Measurements from ENCODE around the gene FAM110A.
A peak's percentile ranks its signal among the peaks of the same experiment; 100 is the strongest.

Gene FAM110A

GRCh38 chr20:840858-841567, 7.5 kb downstream of the FAM110A start:
- DNase-seq (ENCODE audit: low spot score), result no peak
- no peak for TF ChIP-seq CTCF (IDR thresholded peaks at IDR 0.05; ENCODE audit: borderline replicate concordance, control extremely low read depth, extremely low read depth, insufficient read depth, missing control alignments)

GRCh38 chr20:841568-842546, 8.3 kb downstream of the FAM110A start:
- no peak for TF ChIP-seq CTCF (IDR thresholded peaks at IDR 0.05; ENCODE audit: borderline replicate concordance, control extremely low read depth, extremely low read depth, insufficient read depth, missing control alignments)
- in situ Hi-C loops (cut with MboI; ENCODE audit: low sequenced_read_pairs, unreplicated experiment), result no loop called here
- no peak for DNase-seq (ENCODE audit: low spot score)

More at GRCh38 chr20:840858-841567, 7.5 kb downstream of the FAM110A start:
- in situ Hi-C loops (cut with MboI; ENCODE audit: low sequenced_read_pairs, unreplicated experiment), result no loop called here

GRCh38 chr20:842547-842940, 9.0 kb downstream of the FAM110A start:
- TF ChIP-seq CTCF (IDR thresholded peaks at IDR 0.05; ENCODE audit: borderline replicate concordance, control extremely low read depth, extremely low read depth, insufficient read depth, missing control alignments), result no peak
- DNase-seq (ENCODE audit: low spot score), result no peak
- in situ Hi-C loops (cut with MboI; ENCODE audit: low sequenced_read_pairs, unreplicated experiment), result no loop called here

GRCh38 chr20:843912-844311, 10.4 kb downstream of the FAM110A start:
- in situ Hi-C loops (cut with MboI; ENCODE audit: low sequenced_read_pairs, unreplicated experiment), result no loop called here
- no peak for DNase-seq (ENCODE audit: low spot score)
- TF ChIP-seq CTCF (IDR thresholded peaks at IDR 0.05; ENCODE audit: borderline replicate concordance, control extremely low read depth, extremely low read depth, insufficient read depth, missing control alignments), result no peak

- peak; percentile 96 for DNase-seq (ENCODE audit: low spot score)
- in situ Hi-C loops (cut with MboI; ENCODE audit: low sequenced_read_pairs, unreplicated experiment), result no loop called here
- no peak for TF ChIP-seq CTCF (IDR thresholded peaks at IDR 0.05; ENCODE audit: borderline replicate concordance, control extremely low read depth, extremely low read depth, insufficient read depth, missing control alignments)
These were observed 11.1 kb downstream of the FAM110A start for GRCh38 chr20:844473-845225.

GRCh38 chr20:845226-845868, 11.8 kb downstream of the FAM110A start:
- DNase-seq (ENCODE audit: low spot score), result no peak
- in situ Hi-C loops (cut with MboI; ENCODE audit: low sequenced_read_pairs, unreplicated experiment), result no loop called here
- no peak for TF ChIP-seq CTCF (IDR thresholded peaks at IDR 0.05; ENCODE audit: borderline replicate concordance, control extremely low read depth, extremely low read depth, insufficient read depth, missing control alignments)

All from GM13976 (cell line).